GM12878 (cell line): ENCODE measurements around the gene POU5F1. TPM values are rescaled to one million over a fixed set of nuclear protein-coding genes. Genes with fewer than 3 reads are reported as not detected.

Experiments used
- ATAC-seq: fragments of 200-7000 bp; cut with Tn5 transposase; 3 replicates; pipeline ENCODE4 v1.9.1; 2020; ENCODE audit warnings: mild to moderate bottlenecking, moderate library complexity
- BruUV-seq: library from RNA; stranded (reverse); fragments of 400-500 nt; replicated peaks from 2 replicates; lab custom pipeline; 2021; lab: Mats Ljungman, UMichigan
- CTCF ChIA-PET: fragments of 300-600 bp; sonication (Branson Sonifier 250); formaldehyde crosslinking; extraction: SDS; loops from one replicate; lab custom pipeline; 2021; ENCODE audit warnings: inconsistent platforms; lab: Yijun Ruan, JAX
- POLR2A ChIA-PET: fragments of 350-600 bp; formaldehyde crosslinking; extraction: SDS; loops from one replicate; lab custom pipeline; 2021; ENCODE audit warnings: inconsistent platforms; lab: Charles Lee
- RAD21 ChIA-PET: fragments of 300-600 bp; sonication (Branson Sonifier 250); formaldehyde crosslinking; loops from one replicate; lab custom pipeline; 2023; ENCODE audit warnings: antibody characterized with exemption; ENCODE audit not compliant: unreplicated experiment; lab: Charles Lee
- SMC1A ChIA-PET: fragments of 300-600 bp; sonication (Branson Sonifier 250); formaldehyde crosslinking; loops from one replicate; lab custom pipeline; 2023; ENCODE audit not compliant: unreplicated experiment, uncharacterized antibody; lab: Charles Lee
- DNase-seq: peaks from one replicate; pipeline ENCODE4 v3.0.0-alpha.2; 2011; ENCODE audit warnings: low read depth, low spot score
- FAIRE-seq: peaks from 3 replicates; lab custom pipeline; 2011; peaks lifted over from hg19 to GRCh38; lab: Jason Lieb, UNC
- H2AFZ ChIP-seq: 2 replicates; pipeline ENCODE4 v1.6.0; 2011; ENCODE audit warnings: low read depth, low read length, control low read depth; ENCODE audit not compliant: control insufficient read depth
- H3K27ac ChIP-seq: 2 replicates; pipeline ENCODE4 v1.5.1; 2011; ENCODE audit warnings: control low read depth; ENCODE audit not compliant: control insufficient read depth, insufficient read depth
- H3K27me3 ChIP-seq, 2 experiments: replicated peaks in 1 of 2; 2 replicates each; pipeline versions ENCODE4 v1.6.0 to v1.6.1; 2011; ENCODE audit warnings: low read length in 1 of 2; ENCODE audit not compliant: control insufficient read depth in 2 of 2, insufficient read depth in 2 of 2
- H3K36me3 ChIP-seq, 2 experiments: 2 replicates each; pipeline ENCODE4 v1.5.1; 2011; ENCODE audit warnings: low read length in 1 of 2; ENCODE audit not compliant: control insufficient read depth in 2 of 2, insufficient read depth in 2 of 2
- H3K4me1 ChIP-seq: 2 replicates; pipeline ENCODE4 v1.6.1; 2011; ENCODE audit warnings: mild to moderate bottlenecking, low read length, moderate library complexity, mixed read lengths; ENCODE audit not compliant: control insufficient read depth, insufficient read depth
- H3K4me2 ChIP-seq: 2 replicates; pipeline ENCODE4 v1.6.0; 2011; ENCODE audit warnings: control low read depth; ENCODE audit not compliant: control insufficient read depth, insufficient read depth
- H3K4me3 ChIP-seq: fragments of 200-600 bp; sonication (generic); 2 replicates; pipeline ENCODE4 v1.5.1; 2016
- H3K79me2 ChIP-seq: 2 replicates; pipeline ENCODE4 v1.6.0; 2011; ENCODE audit warnings: low read length; ENCODE audit not compliant: control insufficient read depth, insufficient read depth
- H3K9ac ChIP-seq: 2 replicates; pipeline ENCODE4 v1.8.0; 2011; ENCODE audit warnings: low read length, control low read depth, mixed read lengths; ENCODE audit not compliant: control insufficient read depth, insufficient read depth
- H3K9me3 ChIP-seq: replicated peaks from 3 replicates; pipeline ENCODE4 v1.5.1; 2011; ENCODE audit warnings: mild to moderate bottlenecking, low read length; ENCODE audit not compliant: control insufficient read depth, insufficient read depth
- H4K20me1 ChIP-seq: 2 replicates; pipeline ENCODE4 v1.6.0; 2011; ENCODE audit not compliant: control insufficient read depth, insufficient read depth
- CREM ChIP-seq: IDR thresholded peaks from 2 replicates; pipeline ENCODE4 v1.6.1; 2014; ENCODE audit warnings: antibody characterized with exemption, low read depth
- EED ChIP-seq: sonication (generic); IDR thresholded peaks from 2 replicates; pipeline ENCODE4 v1.6.1; 2016; ENCODE audit warnings: antibody characterized with exemption, low read depth
- ESRRA ChIP-seq: IDR thresholded peaks from 2 replicates; pipeline ENCODE4 v1.6.1; 2012; ENCODE audit warnings: mild to moderate bottlenecking, low read length, improper control_type of control experiment
- GABPA ChIP-seq: IDR thresholded peaks from 2 replicates; pipeline ENCODE4 v1.6.1; 2014; ENCODE audit warnings: antibody characterized with exemption, low read depth, mild to moderate bottlenecking, inconsistent platforms
- HDGF ChIP-seq: fragments of 450-650 bp; IDR thresholded peaks from 2 replicates; pipeline ENCODE4 v1.6.1; 2016; ENCODE audit warnings: antibody characterized with exemption
- KAT2A ChIP-seq: conservative IDR thresholded peaks from 2 replicates; pipeline ENCODE4 v1.6.1; 2011; ENCODE audit warnings: low read depth, low read length; ENCODE audit not compliant: control insufficient read depth
- MTA3 ChIP-seq: IDR thresholded peaks from 2 replicates; pipeline ENCODE4 v1.6.1; 2012; ENCODE audit warnings: low read length, inconsistent platforms, borderline replicate concordance
- NRF1 ChIP-seq: conservative IDR thresholded peaks from 2 replicates; pipeline ENCODE4 v1.6.1; 2011; ENCODE audit warnings: mild to moderate bottlenecking, low read depth, low read length, improper control_type of control experiment
- RELA ChIP-seq: fragments of 450-650 bp; IDR thresholded peaks from 2 replicates; pipeline ENCODE4 v1.8.0; 2014; ENCODE audit warnings: borderline replicate concordance; ENCODE audit not compliant: partially characterized antibody
- SMAD5 ChIP-seq: IDR thresholded peaks from 2 replicates; pipeline ENCODE4 v1.6.1; 2016; ENCODE audit warnings: antibody characterized with exemption, low read depth
- TARDBP ChIP-seq: IDR thresholded peaks from 2 replicates; pipeline ENCODE4 v1.6.1; 2016; ENCODE audit warnings: borderline replicate concordance
- ZNF384 ChIP-seq: IDR thresholded peaks from 2 replicates; pipeline ENCODE4 v1.6.1; 2012; ENCODE audit warnings: low read depth, mild to moderate bottlenecking, low read length, improper control_type of control experiment, borderline replicate concordance
- WGBS: methylation state at CpG from one replicate; pipeline ENCODE4 v1.1.6; 2016; ENCODE audit warnings: low lambda C conversion rate; ENCODE audit not compliant: insufficient replicate concordance, insufficient coverage; ENCODE audit errors: missing lambda C conversion rate; 5-methylcytosine and 5-hydroxymethylcytosine counted together
- in situ Hi-C: fragments of 300-500 bp; cut with MboI; formaldehyde crosslinking; loops from 9 replicates; pipeline ENCODE4 v1.14.3; 2018; ENCODE audit warnings: mixed read lengths
- intact Hi-C: fragments of 100-400 bp; cut with micrococcal nuclease; formaldehyde crosslinking; loops from one replicate; pipeline ENCODE4 v1.14.2; 2022; ENCODE audit not compliant: unreplicated experiment
- polyA plus RNA-seq, 11 experiments: library from polyadenylated mRNA; depleted of rRNA in 4 of 11; unstranded in 6 of 11; stranded (reverse) in 5 of 11; fragments of >200 nt; fragmentation: Nextera tagmentation in 4 of 11; fragmentation: Illumina TruSeq in 1 of 11; extraction: Ambion mirVana in 4 of 11; extraction: Trizol in 1 of 11; gene quantifications; 1 replicate in 1 of 11; 2 replicates in 10 of 11; pipeline versions ENCODE4 v1.2.1 to v1.2.3, GENCODE V29; 2011 to 2016; ENCODE audit warnings: inconsistent platforms in 2 of 11, missing spikeins in 2 of 11, low read depth in 1 of 11
- total RNA-seq, 4 experiments: library from RNA; depleted of rRNA in 3 of 4; stranded (reverse); fragments of >200 nt in 3 of 4; fragmentation: Illumina TruSeq in 1 of 4; extraction: Trizol in 1 of 4; gene quantifications; 2 replicates each; pipeline versions ENCODE4 v1.2.1 to v1.2.3, GENCODE V29; 2013 to 2021
- TF ChIP-seq, protein P1 (sequence below): fragments of 450-650 bp; IDR thresholded peaks from 2 replicates; pipeline ENCODE4 v1.6.1; 2018; ENCODE audit warnings: borderline replicate concordance, mild to moderate bottlenecking; ENCODE audit not compliant: partially characterized antibody
- TF ChIP-seq, protein P2 (sequence below): fragments of 450-650 bp; formaldehyde crosslinking; IDR thresholded peaks from 2 replicates; pipeline ENCODE4 v1.4.0; 2022; ENCODE audit warnings: mild to moderate bottlenecking, moderate library complexity
- TF ChIP-seq, protein P3 (sequence below): IDR thresholded peaks from 2 replicates; pipeline ENCODE4 v1.6.1; 2011; ENCODE audit warnings: low read depth, low read length, improper control_type of control experiment, borderline replicate concordance
- TF ChIP-seq, protein P4 (sequence below): fragments of 450-650 bp; IDR thresholded peaks from 2 replicates; pipeline ENCODE4 v1.6.1; 2017; ENCODE audit warnings: borderline replicate concordance

POU5F1 gene
- total and polyA plus RNA-seq, 10 of the 15 experiments (the other 5 are each of a cell fraction or from before 2014, with no cell fraction given) = 1.4 to 5.5 (median 3.2) TPM

DNA sequence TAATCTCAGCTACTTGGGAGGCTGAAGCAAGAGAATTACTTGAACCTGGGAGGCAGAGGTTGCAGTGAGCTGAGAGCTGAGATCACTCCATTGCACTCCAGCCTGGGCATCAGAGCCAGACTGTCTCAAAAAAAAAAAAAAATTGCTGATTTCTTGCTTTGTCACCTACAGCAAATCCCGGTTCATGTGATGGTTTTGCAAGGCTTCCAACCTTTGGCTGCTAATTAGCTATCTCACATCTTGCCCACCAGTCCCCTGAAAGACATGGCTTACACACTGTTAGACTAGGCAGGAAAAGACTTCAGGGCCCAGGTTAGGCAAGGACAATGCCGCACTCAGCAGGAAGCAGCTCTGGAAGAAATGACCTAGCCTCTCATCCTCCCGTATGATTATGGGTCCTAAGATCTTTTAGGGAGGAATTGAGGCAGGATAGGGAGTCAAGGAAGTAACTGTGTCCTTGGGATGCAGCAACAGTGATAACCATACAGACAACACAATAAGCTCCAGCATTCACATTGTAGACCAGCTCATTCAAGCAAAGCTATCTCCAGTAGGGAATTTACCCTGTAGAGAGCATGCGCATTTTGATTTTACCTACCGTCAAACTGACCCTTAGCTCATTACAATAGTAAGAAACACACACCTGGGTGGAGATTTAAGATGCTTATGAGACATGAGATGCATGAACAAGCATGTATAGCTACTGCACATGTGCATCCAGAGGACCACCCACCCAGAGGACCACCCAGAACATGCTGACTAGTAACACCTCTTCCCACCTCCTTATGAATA, 40.5 kb upstream of the POU5F1 start:
- no peak for FAIRE-seq
- WGBS = 90% methylated on average over 5 of the region's 5 CpGs
- in situ Hi-C loops (no loop called here), intact Hi-C loops (no loop called here)
- TF ChIP-seq RELA (no peak), HDGF (no peak), NRF1 (no peak), ZNF384 (no peak), CREM (no peak), MTA3 (no peak), SMAD5 (no peak), ESRRA (no peak), EED (no peak), TARDBP (no peak), GABPA (no peak), KAT2A (no peak)
- TF ChIP-seq, protein P1, sequence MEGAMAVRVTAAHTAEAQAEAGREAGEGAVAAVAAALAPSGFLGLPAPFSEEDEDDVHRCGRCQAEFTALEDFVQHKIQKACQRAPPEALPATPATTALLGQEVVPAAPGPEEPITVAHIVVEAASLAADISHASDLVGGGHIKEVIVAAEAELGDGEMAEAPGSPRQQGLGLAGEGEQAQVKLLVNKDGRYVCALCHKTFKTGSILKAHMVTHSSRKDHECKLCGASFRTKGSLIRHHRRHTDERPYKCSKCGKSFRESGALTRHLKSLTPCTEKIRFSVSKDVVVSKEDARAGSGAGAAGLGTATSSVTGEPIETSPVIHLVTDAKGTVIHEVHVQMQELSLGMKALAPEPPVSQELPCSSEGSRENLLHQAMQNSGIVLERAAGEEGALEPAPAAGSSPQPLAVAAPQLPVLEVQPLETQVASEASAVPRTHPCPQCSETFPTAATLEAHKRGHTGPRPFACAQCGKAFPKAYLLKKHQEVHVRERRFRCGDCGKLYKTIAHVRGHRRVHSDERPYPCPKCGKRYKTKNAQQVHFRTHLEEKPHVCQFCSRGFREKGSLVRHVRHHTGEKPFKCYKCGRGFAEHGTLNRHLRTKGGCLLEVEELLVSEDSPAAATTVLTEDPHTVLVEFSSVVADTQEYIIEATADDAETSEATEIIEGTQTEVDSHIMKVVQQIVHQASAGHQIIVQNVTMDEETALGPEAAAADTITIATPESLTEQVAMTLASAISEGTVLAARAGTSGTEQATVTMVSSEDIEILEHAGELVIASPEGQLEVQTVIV = no peak
- TF ChIP-seq, protein P2, sequence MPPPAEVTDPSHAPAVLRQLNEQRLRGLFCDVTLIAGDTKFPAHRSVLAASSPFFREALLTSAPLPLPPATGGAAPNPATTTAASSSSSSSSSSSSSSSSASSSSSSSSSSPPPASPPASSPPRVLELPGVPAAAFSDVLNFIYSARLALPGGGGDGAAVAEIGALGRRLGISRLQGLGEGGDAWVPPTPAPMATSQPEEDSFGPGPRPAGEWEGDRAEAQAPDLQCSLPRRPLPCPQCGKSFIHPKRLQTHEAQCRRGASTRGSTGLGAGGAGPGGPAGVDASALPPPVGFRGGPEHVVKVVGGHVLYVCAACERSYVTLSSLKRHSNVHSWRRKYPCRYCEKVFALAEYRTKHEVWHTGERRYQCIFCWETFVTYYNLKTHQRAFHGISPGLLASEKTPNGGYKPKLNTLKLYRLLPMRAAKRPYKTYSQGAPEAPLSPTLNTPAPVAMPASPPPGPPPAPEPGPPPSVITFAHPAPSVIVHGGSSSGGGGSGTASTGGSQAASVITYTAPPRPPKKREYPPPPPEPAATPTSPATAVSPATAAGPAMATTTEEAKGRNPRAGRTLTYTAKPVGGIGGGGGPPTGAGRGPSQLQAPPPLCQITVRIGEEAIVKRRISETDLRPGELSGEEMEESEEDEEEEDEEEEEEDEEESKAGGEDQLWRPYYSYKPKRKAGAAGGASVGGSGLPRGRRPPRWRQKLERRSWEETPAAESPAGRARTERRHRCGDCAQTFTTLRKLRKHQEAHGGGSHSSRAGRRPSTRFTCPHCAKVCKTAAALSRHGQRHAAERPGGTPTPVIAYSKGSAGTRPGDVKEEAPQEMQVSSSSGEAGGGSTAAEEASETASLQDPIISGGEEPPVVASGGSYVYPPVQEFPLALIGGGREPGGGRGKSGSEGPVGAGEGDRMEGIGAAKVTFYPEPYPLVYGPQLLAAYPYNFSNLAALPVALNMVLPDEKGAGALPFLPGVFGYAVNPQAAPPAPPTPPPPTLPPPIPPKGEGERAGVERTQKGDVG (CRISPR knock-in tag) = no peak
- TF ChIP-seq, protein P3, sequence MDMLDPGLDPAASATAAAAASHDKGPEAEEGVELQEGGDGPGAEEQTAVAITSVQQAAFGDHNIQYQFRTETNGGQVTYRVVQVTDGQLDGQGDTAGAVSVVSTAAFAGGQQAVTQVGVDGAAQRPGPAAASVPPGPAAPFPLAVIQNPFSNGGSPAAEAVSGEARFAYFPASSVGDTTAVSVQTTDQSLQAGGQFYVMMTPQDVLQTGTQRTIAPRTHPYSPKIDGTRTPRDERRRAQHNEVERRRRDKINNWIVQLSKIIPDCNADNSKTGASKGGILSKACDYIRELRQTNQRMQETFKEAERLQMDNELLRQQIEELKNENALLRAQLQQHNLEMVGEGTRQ = no peak
- TF ChIP-seq, protein P4, sequence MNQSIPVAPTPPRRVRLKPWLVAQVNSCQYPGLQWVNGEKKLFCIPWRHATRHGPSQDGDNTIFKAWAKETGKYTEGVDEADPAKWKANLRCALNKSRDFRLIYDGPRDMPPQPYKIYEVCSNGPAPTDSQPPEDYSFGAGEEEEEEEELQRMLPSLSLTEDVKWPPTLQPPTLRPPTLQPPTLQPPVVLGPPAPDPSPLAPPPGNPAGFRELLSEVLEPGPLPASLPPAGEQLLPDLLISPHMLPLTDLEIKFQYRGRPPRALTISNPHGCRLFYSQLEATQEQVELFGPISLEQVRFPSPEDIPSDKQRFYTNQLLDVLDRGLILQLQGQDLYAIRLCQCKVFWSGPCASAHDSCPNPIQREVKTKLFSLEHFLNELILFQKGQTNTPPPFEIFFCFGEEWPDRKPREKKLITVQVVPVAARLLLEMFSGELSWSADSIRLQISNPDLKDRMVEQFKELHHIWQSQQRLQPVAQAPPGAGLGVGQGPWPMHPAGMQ = no peak
- BruUV-seq = no TSS peak
- H3K27me3 ChIP-seq = no peaks in the 10 kb centered on the region
- no peak for DNase-seq
- H3K4me1 ChIP-seq = no peaks in the 10 kb centered on the region
- ChIA-PET SMC1A (interaction anchor here (0.7 to 1.9 kb wide), 5 partner anchors 8 to 155 kb away, joined by 3 to 5 read pairs (median 4); no protein-coding TSS in a partner anchor), RAD21 (no interaction called here), CTCF (interaction anchor here (0.6 to 2.2 kb wide), 7 partner anchors 14 to 677 kb away, joined by 3 to 5 read pairs (median 3); no protein-coding TSS in a partner anchor), POLR2A (interaction anchor here (0.5 to 1.2 kb wide), 3 partner anchors 10 to 564 kb away, joined by 3 to 4 read pairs (median 4); no protein-coding TSS in a partner anchor)
- H3K27ac ChIP-seq = no peak overlapping the region
- no peaks in the 10 kb centered on the region; the same call in 1 of the 2 replicates for H4K20me1 ChIP-seq
- H3K9ac ChIP-seq = no peak overlapping the region
- no peak for ATAC-seq
- no peak overlapping the region for H3K4me3 ChIP-seq
- no peaks in the 10 kb centered on the region for H3K36me3 ChIP-seq
- H3K9me3 ChIP-seq = no peaks in the 10 kb centered on the region
- no peaks in the 10 kb centered on the region for H3K79me2 ChIP-seq
- no peak overlapping the region for H3K4me2 ChIP-seq
- no peak overlapping the region for H2AFZ ChIP-seq
